ENCODE data around the gene CPEB4. TPM values are rescaled to one million over a fixed set of nuclear protein-coding genes. Genes with fewer than 3 reads are reported as not detected.

The CPEB4 gene
- polyA plus RNA-seq, 1 experiment: 21.3 TPM

- TF ChIP-seq CTCF (IDR thresholded peaks at IDR 0.05; ENCODE audit: low read depth, low read length): no peak
- no peak overlapping the region for H3K27ac ChIP-seq (ENCODE audit: low read depth, low read length)
- DNase-seq (ENCODE audit: low read depth, low spot score): no peak
- ChIA-PET CTCF (interaction anchor here (1.6 kb wide), 2 partner anchors 349 to 351 kb away, joined by 4 to 6 read pairs; partner anchors contain the start of gene BOD1), POLR2A (interaction anchor here (0.6 kb wide), 1 partner anchor 54 kb away, joined by 7 read pairs; no protein-coding TSS in a partner anchor)
- no peaks in the 10 kb centered on the region for H3K27me3 ChIP-seq (ENCODE audit: control insufficient read depth, insufficient read depth, low read length)
- H3K4me3 ChIP-seq (ENCODE audit: low read depth, low read length): no peak overlapping the region
- no peaks in the 10 kb centered on the region; the same call in 1 of the 2 replicates for H3K9me3 ChIP-seq (ENCODE audit: control insufficient read depth, insufficient read depth, low read length)
Observed at GRCh38 chr5:173967241-173967640, 79.1 kb downstream of the CPEB4 start.

GRCh38 chr5:173968154-173968797 is 80.1 kb downstream of the CPEB4 start:
- Histone ChIP-seq H3K4me3 (ENCODE audit: low read depth, low read length) (no peak overlapping the region), H3K27me3 (ENCODE audit: control insufficient read depth, insufficient read depth, low read length) (no peaks in the 10 kb centered on the region), H3K9me3 (ENCODE audit: control insufficient read depth, insufficient read depth, low read length) (no peaks in the 10 kb centered on the region; the same call in 1 of the 2 replicates), H3K27ac (ENCODE audit: low read depth, low read length) (no peak overlapping the region)
- POLR2A ChIA-PET: no interaction called here
- DNase-seq (ENCODE audit: low read depth, low spot score): no peak
- no peak for TF ChIP-seq CTCF (IDR thresholded peaks at IDR 0.05; ENCODE audit: low read depth, low read length)
- CTCF ChIA-PET: interaction anchor here (1.6 kb wide), 2 partner anchors 350 to 352 kb away, joined by 4 to 6 read pairs; partner anchors contain the start of gene BOD1

GRCh38 chr5:173969167-173970049 is 81.3 kb downstream of the CPEB4 start:
- ChIA-PET POLR2A (interaction anchor here (1.1 kb wide), 1 partner anchor 81 kb away, joined by 8 read pairs; the partner anchor contains the start of gene CPEB4), CTCF (interaction anchor here (0.7 to 1.6 kb wide), 4 partner anchors 46 to 354 kb away, joined by 3 to 6 read pairs (median 4); partner anchors contain the start of gene BOD1)
- Histone ChIP-seq H3K27me3 (ENCODE audit: control insufficient read depth, insufficient read depth, low read length) (no peaks in the 10 kb centered on the region), H3K9me3 (ENCODE audit: control insufficient read depth, insufficient read depth, low read length) (no peaks in the 10 kb centered on the region; the same call in 1 of the 2 replicates), H3K4me3 (ENCODE audit: low read depth, low read length) (no peak overlapping the region), H3K27ac (ENCODE audit: low read depth, low read length) (peak overlapping the region; percentile 57)
- DNase-seq (ENCODE audit: low read depth, low spot score): peak; percentile 51
- TF ChIP-seq CTCF (IDR thresholded peaks at IDR 0.05; ENCODE audit: low read depth, low read length): no peak

- Histone ChIP-seq H3K27ac (ENCODE audit: low read depth, low read length) (no peak overlapping the region), H3K4me3 (ENCODE audit: low read depth, low read length) (no peak overlapping the region), H3K27me3 (ENCODE audit: control insufficient read depth, insufficient read depth, low read length) (peaks cover 3% of the 10 kb centered on the region), H3K9me3 (ENCODE audit: control insufficient read depth, insufficient read depth, low read length) (no peaks in the 10 kb centered on the region; the same call in 1 of the 2 replicates)
- no peak for TF ChIP-seq CTCF (IDR thresholded peaks at IDR 0.05; ENCODE audit: low read depth, low read length)
- ChIA-PET CTCF (interaction anchor here (0.8 to 5.7 kb wide), 3 partner anchors 10 to 352 kb away, joined by 4 to 222 read pairs (median 4); partner anchors contain the start of gene BOD1), POLR2A (no interaction called here)
- no peak for DNase-seq (ENCODE audit: low read depth, low spot score)
Observed at GRCh38 chr5:173970878-173971650, 82.9 kb downstream of the CPEB4 start.
